Left ventricle myocardium superior (tissue), 1 donor: ENCODE results near the gene PPM1M. TPM values are rescaled to one million over a fixed set of nuclear protein-coding genes. Genes with fewer than 3 reads are reported as not detected.
"Not testable (repeated sequence)": the region's sequence is repeated elsewhere in the genome, so short reads cannot be mapped to it uniquely, and the experiment has no call there.

Experiments
- ATAC-seq: fragments of 200-7000 bp; cut with Tn5 transposase; one replicate; pipeline ENCODE4 v1.9.1; 2020; ENCODE audit warnings: mild to moderate bottlenecking, moderate library complexity
- DNase-seq: peaks from one replicate; pipeline ENCODE4 v3.0.0-alpha.2; 2020
- intact Hi-C: fragments of 100-400 bp; cut with micrococcal nuclease; formaldehyde crosslinking; loops from one replicate; pipeline ENCODE4 v1.11.0; 2022
- total RNA-seq: library from RNA; stranded (reverse); fragmentation: NEBNext Ultra II Directional; extraction: Animal tissue kit (Norgen Biotek cat#: 25700); gene quantifications from one replicate; pipeline ENCODE4 v1.2.1, GENCODE V29; 2021
- donor health status: DM: no; HTN: yes; CAD: no; lungs with severe emphysema.

The PPM1M gene
- total RNA-seq, 1 donor from 2014 or later: 9.0 TPM

DNA sequence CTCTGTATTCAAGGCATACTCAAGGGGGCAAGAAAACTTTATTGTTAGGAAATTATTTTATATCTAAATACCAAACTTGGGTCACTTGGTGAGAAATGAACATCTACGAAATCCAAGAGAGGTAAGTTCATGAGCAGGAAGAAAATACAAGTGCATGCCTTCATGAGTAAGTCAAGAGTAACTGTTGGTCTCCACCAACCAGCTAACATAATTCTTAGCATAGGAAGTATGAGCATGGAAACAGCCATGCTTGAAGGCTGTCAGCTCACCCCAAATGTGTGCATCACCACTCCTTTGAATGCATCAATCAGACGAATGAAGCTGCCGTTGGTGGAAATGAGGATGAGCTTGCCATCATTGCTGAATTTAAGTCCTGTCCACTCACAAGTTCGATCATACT, 13.9 kb downstream of the PPM1M start:
- intact Hi-C loops: no loop called here
- DNase-seq: no peak
- no peak for ATAC-seq

DNA sequence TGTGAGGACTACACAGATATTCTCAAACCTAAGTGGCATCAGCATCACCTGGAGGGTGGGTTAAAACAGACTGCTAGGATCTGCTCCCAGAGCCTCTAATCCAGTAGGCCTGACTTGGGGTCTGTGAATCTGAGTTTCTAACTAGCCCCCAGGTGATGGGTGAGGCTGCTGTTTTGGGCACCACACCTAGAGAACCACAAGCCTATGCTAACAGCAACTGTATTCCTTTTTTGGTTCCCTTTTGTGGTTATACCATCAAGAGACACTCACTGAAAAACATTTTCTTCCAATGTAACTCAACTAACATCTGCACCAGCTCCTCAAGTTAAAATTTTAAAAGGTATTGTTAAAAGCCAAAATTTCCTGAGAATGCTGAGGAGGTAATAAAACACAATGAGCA, 16.9 kb downstream of the PPM1M start:
- ATAC-seq (no peak), DNase-seq (no peak)
- intact Hi-C loops: no loop called here

DNA sequence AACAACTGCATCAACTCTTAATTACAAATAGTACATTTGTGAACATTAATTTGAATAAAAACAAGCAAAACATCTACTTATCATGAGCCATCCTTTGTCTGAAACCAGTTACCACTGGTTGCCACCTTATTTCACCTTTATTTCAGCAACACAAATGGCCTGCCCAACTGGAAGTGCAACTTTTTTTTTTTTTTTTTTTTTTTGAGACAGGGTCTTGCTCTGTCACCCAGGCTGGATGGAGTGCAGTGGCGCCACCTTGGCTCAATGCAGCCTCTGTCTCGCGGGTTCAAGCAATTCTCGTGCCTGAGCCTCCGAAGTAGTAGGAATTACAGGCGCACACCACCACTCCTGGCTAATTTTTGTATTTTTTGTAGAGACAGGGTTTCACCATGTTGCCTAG, 19.8 kb downstream of the PPM1M start:
- intact Hi-C loops: no loop called here
- ATAC-seq (no peak), DNase-seq (no peak)

DNA sequence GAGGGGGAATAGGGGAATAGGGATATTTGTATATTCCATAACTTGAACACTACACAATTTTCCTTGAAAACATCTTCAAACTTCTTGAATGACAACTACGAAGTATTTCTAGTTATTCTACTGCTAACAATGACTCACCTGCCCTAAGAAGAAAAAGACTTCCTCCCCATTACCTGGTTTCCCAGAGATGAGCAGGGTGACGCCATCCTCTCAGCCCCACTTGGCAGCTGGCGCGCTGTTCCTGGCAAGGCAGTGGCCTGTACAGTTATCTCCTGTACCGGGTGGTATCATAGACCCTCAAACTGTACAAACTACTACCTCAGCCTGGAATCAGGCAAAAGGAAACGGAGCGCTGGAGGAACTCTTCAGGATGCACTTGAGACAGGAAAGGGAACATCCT, 22.5 kb downstream of the PPM1M start:
- peak; percentile 14 for ATAC-seq
- intact Hi-C loops: no loop called here
- no peak for DNase-seq

DNA sequence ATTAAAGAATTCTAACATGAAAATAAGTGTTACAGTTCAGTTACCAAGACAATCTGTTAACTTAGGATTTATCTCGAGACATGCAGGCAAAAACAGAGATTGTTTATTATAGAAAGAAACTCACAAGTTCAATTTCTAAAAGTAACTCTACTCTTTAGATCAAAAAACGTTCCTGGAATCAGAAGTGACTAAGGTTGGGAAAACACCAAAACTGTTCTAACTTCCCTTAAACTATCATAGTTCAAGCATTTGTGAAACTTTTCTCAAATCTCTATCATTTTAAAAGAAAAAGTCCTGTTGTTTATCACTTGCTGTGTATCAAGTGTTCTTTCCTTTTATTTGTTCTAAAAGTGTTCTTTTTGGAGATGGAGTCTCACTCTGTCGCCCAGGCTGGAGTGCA, 24.2 kb downstream of the PPM1M start:
- intact Hi-C loops: no loop called here
- no peak for DNase-seq
- no peak for ATAC-seq

GRCh38 chr3:52270252-52270754, 24.7 kb downstream of the PPM1M start:
- DNase-seq: no peak

DNA sequence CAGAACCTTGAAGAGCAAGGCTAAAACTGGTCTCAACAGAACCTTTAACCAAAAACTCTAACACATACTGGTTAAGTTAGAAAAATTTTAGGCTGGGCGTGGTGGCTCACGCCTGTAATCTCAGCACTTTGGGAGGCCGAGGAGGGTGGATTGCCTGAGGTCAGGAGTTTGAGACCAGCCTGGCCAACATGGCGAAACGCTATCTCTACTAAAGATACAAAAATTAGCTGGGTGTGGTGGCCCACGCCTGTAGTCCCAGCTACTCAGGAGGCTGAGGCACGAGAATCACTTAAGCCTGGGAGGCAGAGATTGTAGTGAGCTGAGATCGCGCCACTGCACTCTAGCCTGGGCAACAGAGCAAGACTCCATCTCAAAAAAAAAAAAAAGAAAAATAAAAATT, 26.6 kb downstream of the PPM1M start:
- ATAC-seq, intact Hi-C loops, DNase-seq: not testable (repeated sequence)

More at GRCh38 chr3:52270252-52270754, 24.7 kb downstream of the PPM1M start:
- intact Hi-C loops: no loop called here
- ATAC-seq: peak; percentile 25

- intact Hi-C loops: no loop called here
- no peak for ATAC-seq
- DNase-seq: no peak
Observed at GRCh38 chr3:52272831-52273230, 27.3 kb downstream of the PPM1M start.

DNA sequence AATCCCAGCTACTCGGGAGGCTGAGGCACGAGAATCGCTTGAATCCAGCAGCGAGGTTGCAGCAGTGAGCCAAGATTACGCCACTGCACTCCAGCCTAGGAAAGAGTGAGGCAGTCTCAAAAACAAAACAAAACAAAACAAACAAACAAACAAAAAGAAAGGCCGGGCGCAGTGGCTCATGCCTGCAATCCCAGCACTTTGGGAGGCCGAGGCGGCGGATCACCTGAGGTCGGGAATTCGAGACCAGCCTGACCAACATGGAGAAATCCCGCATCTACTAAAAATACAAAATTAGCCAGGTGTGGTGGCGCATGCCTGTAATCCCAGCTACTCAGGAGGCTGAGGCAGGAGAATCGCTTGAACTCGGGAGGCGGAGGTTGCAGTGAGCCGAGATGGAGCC, 29.2 kb downstream of the PPM1M start:
- DNase-seq, intact Hi-C loops, ATAC-seq: not testable (repeated sequence)

DNA sequence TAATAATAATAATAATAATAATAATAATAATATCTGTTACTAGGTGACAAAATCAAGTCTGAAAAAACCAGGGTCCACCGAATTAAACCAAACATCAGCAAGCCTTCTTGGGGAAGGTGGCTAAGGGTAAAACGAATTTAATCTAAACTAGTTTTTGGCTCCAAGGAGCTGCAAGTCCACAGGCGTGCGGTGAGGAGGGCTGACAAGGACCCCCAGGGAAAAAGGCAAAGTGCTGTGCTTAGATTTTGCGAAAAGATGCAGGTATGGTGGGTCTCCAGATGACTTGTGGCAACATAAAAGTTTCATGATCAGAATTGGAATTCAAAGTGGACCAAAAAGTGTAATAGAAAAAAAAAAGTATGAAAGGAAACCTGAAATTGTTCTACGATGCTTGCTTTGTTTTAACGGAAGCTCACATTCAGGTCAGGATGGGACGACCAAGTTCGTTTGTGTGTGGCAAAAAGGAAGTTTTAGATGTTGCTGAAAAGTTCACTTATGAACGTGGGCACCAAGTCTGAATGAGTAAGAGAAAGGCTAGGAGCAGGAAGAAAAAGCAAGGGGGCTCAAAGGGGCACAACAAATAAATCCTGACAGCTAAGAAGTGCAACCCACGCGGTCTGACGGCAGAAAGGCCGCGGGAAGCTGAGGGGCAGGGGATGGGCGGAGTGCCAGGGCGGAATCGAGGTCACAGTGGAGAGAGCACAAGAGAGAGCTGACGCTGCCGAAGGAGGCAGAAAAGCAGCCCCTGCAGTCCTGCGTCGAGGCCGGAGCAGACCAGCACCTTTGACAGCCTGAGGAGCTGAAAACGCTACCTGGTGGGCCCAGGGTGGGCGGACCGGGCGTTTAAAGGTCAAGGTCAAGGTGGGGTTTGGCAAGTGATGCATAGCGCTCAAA, 31.8 kb downstream of the PPM1M start:
- intact Hi-C loops: no loop called here
- ATAC-seq (peak; percentile 52), DNase-seq (peak; percentile 88)

DNA sequence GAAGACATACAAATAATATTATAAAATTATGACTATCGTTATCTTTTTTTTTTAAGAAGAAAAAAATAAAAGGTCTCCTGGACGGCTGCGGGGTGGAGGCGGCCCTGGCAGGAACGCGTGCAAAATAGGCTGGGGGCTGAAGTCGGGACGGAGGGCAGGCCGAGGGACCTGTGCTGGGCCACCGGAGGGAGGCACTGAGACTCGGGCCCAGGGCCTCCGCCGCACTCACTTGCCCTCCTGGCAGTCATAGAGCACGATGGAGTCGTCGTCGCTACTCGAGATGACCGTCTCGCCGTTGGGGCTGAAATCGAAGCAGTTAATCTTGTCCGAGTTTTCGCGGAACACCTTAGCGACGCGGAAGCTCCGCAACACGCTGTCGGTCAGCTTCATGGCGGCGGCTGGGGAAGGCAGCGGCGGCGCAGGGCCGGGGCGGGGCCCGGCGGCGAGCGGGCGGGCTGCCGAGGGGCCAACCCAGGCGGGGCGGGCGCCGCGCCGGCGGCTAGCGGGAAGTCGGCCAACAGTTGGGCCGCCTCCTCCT, 32.5 kb downstream of the PPM1M start:
- intact Hi-C loops: no loop called here
- DNase-seq (no peak), ATAC-seq (peak; percentile 84)

- intact Hi-C loops: no loop called here
- DNase-seq (peak; percentile 99), ATAC-seq (peak; percentile 95)
Observed at GRCh38 chr3:52278510-52279069, 33.0 kb downstream of the PPM1M start, which contains the start of gene WDR82. Gene WDR82 (minus strand): TSS chr3:52278649. CDS start chr3:52278361, 288 bp downstream.

GRCh38 chr3:52279596-52279995, 34.0 kb downstream of the PPM1M start:
- DNase-seq: no peak
- intact Hi-C loops: no loop called here
- no peak for ATAC-seq

- intact Hi-C loops: no loop called here
- DNase-seq (no peak), ATAC-seq (no peak)
Observed at GRCh38 chr3:52280050-52280461, 34.5 kb downstream of the PPM1M start.

DNA sequence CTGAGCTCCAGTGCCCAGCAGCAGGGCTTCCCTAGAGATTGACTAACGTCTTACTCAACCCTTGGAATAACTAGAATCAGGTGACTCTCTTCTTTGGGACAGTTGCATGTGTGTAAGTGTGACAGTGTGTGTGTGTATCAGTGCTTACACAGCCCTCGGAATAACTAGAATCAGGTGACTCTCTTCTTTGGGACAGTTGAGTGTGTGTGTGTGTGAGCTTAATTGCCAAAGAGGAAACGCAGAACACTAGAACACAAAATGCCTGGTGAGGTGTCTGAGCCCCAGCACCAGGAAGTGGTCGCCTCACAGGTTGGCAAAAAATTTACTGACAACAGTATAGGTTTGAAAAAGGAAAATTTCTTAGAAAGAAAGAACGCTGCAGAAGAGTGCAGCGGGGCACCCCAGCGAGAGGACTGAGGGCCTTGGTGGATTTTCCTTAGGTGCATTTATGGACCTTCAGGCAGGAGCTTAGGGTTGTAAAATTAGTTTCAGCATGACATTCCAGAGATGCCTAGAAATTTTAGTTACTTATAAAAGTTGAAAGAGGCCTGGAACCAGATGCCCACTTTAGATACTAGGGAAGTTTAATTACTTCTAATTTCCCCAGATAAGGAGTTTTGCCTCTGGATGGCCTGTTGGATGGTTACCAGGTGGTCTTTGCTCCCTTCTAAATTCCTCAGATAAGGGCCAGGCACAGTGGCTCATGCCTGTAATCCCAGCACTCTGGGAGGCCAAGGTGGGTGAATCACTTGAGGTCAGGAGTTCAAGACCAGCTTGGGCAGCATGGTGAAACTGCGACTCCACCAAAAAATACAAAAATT, 36.6 kb downstream of the PPM1M start:
- no peak for DNase-seq
- intact Hi-C loops: no loop called here
- no peak for ATAC-seq

DNA sequence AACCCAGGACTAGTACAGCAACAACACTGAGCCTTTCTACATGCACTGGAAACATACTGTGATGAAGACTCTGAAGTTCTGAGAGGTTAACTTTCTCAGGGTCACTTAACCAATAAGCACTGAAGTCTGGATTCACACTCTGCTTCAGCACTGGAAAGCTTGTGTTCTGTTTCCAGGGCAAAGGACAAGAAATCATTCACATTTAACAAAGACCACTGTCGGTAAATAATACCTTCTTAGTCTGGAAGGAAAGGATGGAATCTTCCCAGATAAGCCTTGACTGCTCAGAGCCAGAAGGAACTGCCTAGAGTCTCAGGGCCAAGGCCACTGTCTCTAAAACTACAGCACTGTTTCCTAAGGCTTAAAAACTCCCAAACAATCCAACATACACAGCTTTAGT, 37.7 kb downstream of the PPM1M start:
- intact Hi-C loops: no loop called here

GRCh38 chr3:52284051-52284450, 38.5 kb downstream of the PPM1M start:
- intact Hi-C loops, DNase-seq, ATAC-seq: not testable (repeated sequence)

More for the DNA sequence above, 37.7 kb downstream of the PPM1M start:
- ATAC-seq: no peak
- no peak for DNase-seq

- no peak for DNase-seq
- ATAC-seq: no peak
- intact Hi-C loops: no loop called here
Observed at GRCh38 chr3:52286777-52287110, 41.2 kb downstream of the PPM1M start.

DNA sequence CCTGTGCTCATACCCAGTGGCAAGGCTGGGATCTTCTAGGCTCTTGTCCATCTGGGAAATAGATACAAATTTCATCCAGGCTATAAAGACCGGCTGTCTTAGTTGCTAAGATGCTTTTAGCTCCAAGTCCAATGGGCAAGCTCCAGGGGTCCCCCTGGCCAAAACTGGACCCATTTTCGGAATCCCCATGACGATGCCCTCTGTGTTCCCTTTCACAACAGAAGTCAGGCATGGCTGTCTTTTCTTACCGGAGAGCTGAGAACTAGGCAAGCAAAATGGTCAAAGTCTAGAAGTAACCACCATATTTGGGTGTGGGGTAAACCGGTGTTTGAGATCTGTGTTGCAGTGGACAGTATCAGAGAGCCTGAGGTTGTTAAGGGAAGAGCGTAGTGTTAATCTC, 43.1 kb downstream of the PPM1M start:
- intact Hi-C loops: no loop called here
- ATAC-seq (no peak), DNase-seq (no peak)
